Astrocyte (in vitro differentiated cells and primary cell): ENCODE results near the gene FMOD. TPM values are rescaled to one million over a fixed set of nuclear protein-coding genes. Genes with fewer than 3 reads are reported as not detected.

Source experiments
- DNase-seq: peaks from one replicate; pipeline ENCODE4 v3.0.0-alpha.2; 2010; ENCODE audit warnings: low read depth
- FAIRE-seq: peaks from 2 replicates; lab custom pipeline; 2011; peaks lifted over from hg19 to GRCh38; lab: Jason Lieb, UNC
- H2AFZ ChIP-seq: 2 replicates; pipeline ENCODE4 v1.6.0; 2012; ENCODE audit warnings: low read depth, low read length, inconsistent platforms
- H3K27ac ChIP-seq: 2 replicates; pipeline ENCODE4 v1.5.1; 2011; ENCODE audit warnings: low read depth, low read length, inconsistent platforms
- H3K27me3 ChIP-seq: 2 replicates; pipeline ENCODE4 v1.6.0; 2011; ENCODE audit warnings: low read length, inconsistent platforms; ENCODE audit not compliant: insufficient read depth
- H3K36me3 ChIP-seq: 2 replicates; pipeline ENCODE4 v1.5.1; 2011; ENCODE audit warnings: low read length, inconsistent platforms; ENCODE audit not compliant: insufficient read depth
- H3K4me1 ChIP-seq: 2 replicates; pipeline ENCODE4 v1.5.1; 2011; ENCODE audit warnings: low read length, inconsistent platforms; ENCODE audit not compliant: insufficient read depth
- H3K4me2 ChIP-seq: 2 replicates; pipeline ENCODE4 v1.6.0; 2012; ENCODE audit warnings: low read length, inconsistent platforms
- H3K4me3 ChIP-seq: 2 replicates; pipeline ENCODE4 v1.5.1; 2011; ENCODE audit warnings: low read depth, mild to moderate bottlenecking, low read length, inconsistent platforms; ENCODE audit not compliant: insufficient read depth
- H3K79me2 ChIP-seq: 2 replicates; pipeline ENCODE4 v1.6.0; 2012; ENCODE audit warnings: mild to moderate bottlenecking, low read length, inconsistent platforms; ENCODE audit not compliant: insufficient read depth
- H3K9ac ChIP-seq: 2 replicates; pipeline ENCODE4 v1.6.0; 2012; ENCODE audit warnings: mild to moderate bottlenecking, low read length, inconsistent platforms
- H3K9me3 ChIP-seq: 2 replicates; pipeline ENCODE4 v1.5.1; 2012; ENCODE audit warnings: low read depth, mild to moderate bottlenecking, low read length, inconsistent platforms; ENCODE audit not compliant: insufficient read depth
- H4K20me1 ChIP-seq: 2 replicates; pipeline ENCODE4 v1.6.0; 2012; ENCODE audit warnings: low read length, inconsistent platforms; ENCODE audit not compliant: insufficient read depth
- H3K27ac Mint-ChIP-seq: one replicate; pipeline ENCODE4 v1.8.0; 2021; ENCODE audit warnings: mild to moderate bottlenecking, mixed read lengths; ENCODE audit not compliant: unreplicated experiment
- H3K27me3 Mint-ChIP-seq: one replicate; pipeline ENCODE4 v1.8.0; 2021; ENCODE audit warnings: low read depth, mixed read lengths; ENCODE audit not compliant: unreplicated experiment
- H3K36me3 Mint-ChIP-seq: one replicate; pipeline ENCODE4 v1.8.0; 2021; ENCODE audit warnings: low read depth, mixed read lengths; ENCODE audit not compliant: unreplicated experiment
- H3K4me1 Mint-ChIP-seq: one replicate; pipeline ENCODE4 v1.8.0; 2021; ENCODE audit warnings: low read depth, mixed read lengths; ENCODE audit not compliant: unreplicated experiment
- H3K4me3 Mint-ChIP-seq: one replicate; pipeline ENCODE4 v1.8.0; 2021; ENCODE audit warnings: mild to moderate bottlenecking, moderate library complexity, mixed read lengths; ENCODE audit not compliant: unreplicated experiment
- H3K9me3 Mint-ChIP-seq: one replicate; pipeline ENCODE4 v1.8.0; 2021; ENCODE audit warnings: mild to moderate bottlenecking, mixed read lengths; ENCODE audit not compliant: unreplicated experiment
- EZH2 ChIP-seq: IDR thresholded peaks from 2 replicates; pipeline ENCODE4 v1.6.1; 2012; ENCODE audit warnings: mild to moderate bottlenecking, low read length, inconsistent platforms; ENCODE audit not compliant: insufficient read depth
- total RNA-seq: library from RNA; stranded (reverse); gene quantifications from 2 replicates; pipeline ENCODE4 v1.2.1, GENCODE V29; 2021
- TF ChIP-seq, protein P1 (sequence below): IDR thresholded peaks from 2 replicates; pipeline ENCODE4 v1.5.1; 2011; ENCODE audit warnings: low read depth, mild to moderate bottlenecking, inconsistent platforms, low read length, moderate library complexity; ENCODE audit not compliant: insufficient read depth

FMOD gene
- total RNA-seq, 1 donor from 2014 or later, result not detected

DNA sequence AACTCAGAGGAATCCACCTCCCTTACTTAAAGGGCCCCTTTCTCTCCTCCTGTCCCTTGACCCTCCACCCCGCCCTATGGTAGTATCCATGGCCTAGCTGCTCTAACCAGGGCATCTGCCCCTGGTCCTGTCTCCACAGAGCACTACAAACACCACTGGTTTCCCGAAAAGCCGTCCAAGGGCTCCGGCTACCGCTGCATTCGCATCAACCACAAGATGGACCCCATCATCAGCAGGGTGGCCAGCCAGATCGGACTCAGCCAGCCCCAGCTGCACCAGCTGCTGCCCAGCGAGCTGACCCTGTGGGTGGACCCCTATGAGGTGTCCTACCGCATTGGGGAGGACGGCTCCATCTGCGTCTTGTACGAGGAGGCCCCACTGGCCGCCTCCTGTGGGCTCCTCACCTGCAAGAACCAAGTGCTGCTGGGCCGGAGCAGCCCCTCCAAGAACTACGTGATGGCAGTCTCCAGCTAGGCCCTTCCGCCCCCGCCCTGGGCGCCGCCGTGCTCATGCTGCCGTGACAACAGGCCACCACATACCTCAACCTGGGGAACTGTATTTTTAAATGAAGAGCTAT is 43.9 kb downstream of the FMOD start:
- H3K27me3 Mint-ChIP-seq, result peaks cover 14% of the 10 kb centered on the region
- peak overlapping the region; percentile 81 for H3K27ac Mint-ChIP-seq
- H3K27ac ChIP-seq, result no peak overlapping the region

DNA sequence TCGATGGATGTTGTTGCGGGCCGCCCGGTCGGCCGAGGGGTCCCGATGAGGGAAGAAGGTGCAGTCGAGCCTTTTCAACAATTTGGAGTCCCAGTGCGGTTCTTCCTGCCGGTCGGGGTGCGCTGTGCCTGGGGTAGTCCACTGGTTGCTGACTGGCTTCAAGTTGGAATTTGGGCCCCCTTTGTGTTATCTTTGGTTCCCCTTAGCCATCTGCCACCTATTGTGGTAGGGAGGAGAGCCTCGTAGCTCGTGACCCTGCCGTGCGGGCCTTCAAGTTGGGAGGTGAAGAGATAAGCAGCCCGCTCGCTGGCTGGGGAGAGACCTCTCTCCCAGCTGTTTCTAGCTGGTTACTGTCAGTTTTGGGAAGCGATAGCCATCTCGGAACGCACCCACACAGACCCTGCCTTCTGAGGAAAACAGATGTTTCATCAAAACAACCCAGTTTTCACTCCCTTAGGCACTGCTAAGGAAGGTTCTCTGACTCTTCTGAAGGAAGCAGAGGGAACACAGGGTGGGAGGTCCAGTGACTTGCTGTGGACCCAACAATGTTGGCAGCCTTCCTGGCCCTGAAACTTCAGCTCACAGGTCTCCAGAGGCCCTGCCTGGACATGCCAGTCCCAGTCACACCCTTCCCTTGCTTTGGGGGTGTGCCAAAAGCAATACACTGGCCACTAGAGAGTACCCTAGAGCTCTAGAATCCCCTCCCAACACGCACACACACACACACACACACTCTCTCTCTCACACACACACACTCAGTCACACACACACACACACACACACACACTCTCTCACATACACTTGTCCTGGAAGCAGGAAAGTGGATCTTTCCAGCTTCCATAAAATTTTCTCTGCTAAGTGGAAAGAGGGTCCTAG is 44.6 kb downstream of the FMOD start:
- H2AFZ ChIP-seq, result peak overlapping the region; percentile 53
- peak overlapping the region; percentile 81 for H3K27ac Mint-ChIP-seq
- peak overlapping the region; percentile 53 for H3K27ac ChIP-seq
- H3K27me3 ChIP-seq, result peaks cover under 1% of the 10 kb centered on the region
- FAIRE-seq, result no peak
- H3K36me3 Mint-ChIP-seq, result peaks cover 9% of the 10 kb centered on the region
- peaks cover 26% of the 10 kb centered on the region for H3K4me1 ChIP-seq
- DNase-seq, result peak; percentile 81
- H3K36me3 ChIP-seq, result peaks cover 6% of the 10 kb centered on the region
- H3K9ac ChIP-seq, result peak overlapping the region; percentile 86
- H3K9me3 ChIP-seq, result no peaks in the 10 kb centered on the region
- peak overlapping the region; percentile 93 for H3K4me2 ChIP-seq
- peak overlapping the region; percentile 72 for H3K4me3 ChIP-seq
- TF ChIP-seq EZH2, result no peak
- TF ChIP-seq, protein P1, sequence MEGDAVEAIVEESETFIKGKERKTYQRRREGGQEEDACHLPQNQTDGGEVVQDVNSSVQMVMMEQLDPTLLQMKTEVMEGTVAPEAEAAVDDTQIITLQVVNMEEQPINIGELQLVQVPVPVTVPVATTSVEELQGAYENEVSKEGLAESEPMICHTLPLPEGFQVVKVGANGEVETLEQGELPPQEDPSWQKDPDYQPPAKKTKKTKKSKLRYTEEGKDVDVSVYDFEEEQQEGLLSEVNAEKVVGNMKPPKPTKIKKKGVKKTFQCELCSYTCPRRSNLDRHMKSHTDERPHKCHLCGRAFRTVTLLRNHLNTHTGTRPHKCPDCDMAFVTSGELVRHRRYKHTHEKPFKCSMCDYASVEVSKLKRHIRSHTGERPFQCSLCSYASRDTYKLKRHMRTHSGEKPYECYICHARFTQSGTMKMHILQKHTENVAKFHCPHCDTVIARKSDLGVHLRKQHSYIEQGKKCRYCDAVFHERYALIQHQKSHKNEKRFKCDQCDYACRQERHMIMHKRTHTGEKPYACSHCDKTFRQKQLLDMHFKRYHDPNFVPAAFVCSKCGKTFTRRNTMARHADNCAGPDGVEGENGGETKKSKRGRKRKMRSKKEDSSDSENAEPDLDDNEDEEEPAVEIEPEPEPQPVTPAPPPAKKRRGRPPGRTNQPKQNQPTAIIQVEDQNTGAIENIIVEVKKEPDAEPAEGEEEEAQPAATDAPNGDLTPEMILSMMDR, result no peak
- peaks cover 15% of the 10 kb centered on the region for H3K27me3 Mint-ChIP-seq
- no peaks in the 10 kb centered on the region for H3K9me3 Mint-ChIP-seq
- peaks cover 49% of the 10 kb centered on the region for H4K20me1 ChIP-seq
- peaks cover 39% of the 10 kb centered on the region for H3K4me1 Mint-ChIP-seq
- peaks cover 37% of the 10 kb centered on the region for H3K79me2 ChIP-seq
- H3K4me3 Mint-ChIP-seq, result peak overlapping the region; percentile 97

More for the DNA sequence above, 43.9 kb downstream of the FMOD start:
- peak; percentile 23 for DNase-seq
- no peak for FAIRE-seq
- Histone ChIP-seq H3K9me3 (no peaks in the 10 kb centered on the region), H3K27me3 (no peaks in the 10 kb centered on the region), H2AFZ (no peak overlapping the region), H3K4me1 (peaks cover 26% of the 10 kb centered on the region), H3K9ac (peak overlapping the region; percentile 86), H3K79me2 (peaks cover 37% of the 10 kb centered on the region), H4K20me1 (peaks cover 55% of the 10 kb centered on the region), H3K4me3 (peak overlapping the region; percentile 72), H3K36me3 (peaks cover 6% of the 10 kb centered on the region), H3K4me2 (peak overlapping the region; percentile 93)
- Mint-ChIP-seq H3K36me3 (peaks cover 9% of the 10 kb centered on the region), H3K4me1 (peaks cover 39% of the 10 kb centered on the region), H3K4me3 (peak overlapping the region; percentile 97), H3K9me3 (no peaks in the 10 kb centered on the region)
- TF ChIP-seq, protein P1, result no peak
- TF ChIP-seq EZH2, result no peak
